Choroid plexus epithelial cell (primary cell): Measurements from ENCODE around the gene YIF1B.

Source experiments
- DNase-seq: peaks from one replicate; pipeline ENCODE4 v3.0.0-alpha.2; 2010; ENCODE audit warnings: low read depth
- H3K4me3 ChIP-seq: 2 replicates; pipeline ENCODE4 v1.5.1; 2011; ENCODE audit warnings: low read depth, mild to moderate bottlenecking, control low read depth, low read length, moderate library complexity
- TF ChIP-seq, protein P1 (sequence below): conservative IDR thresholded peaks from 2 replicates; pipeline ENCODE4 v1.5.1; 2011; ENCODE audit warnings: low read depth, mild to moderate bottlenecking, control low read depth, inconsistent platforms, low read length, moderate library complexity

The YIF1B gene

DNA sequence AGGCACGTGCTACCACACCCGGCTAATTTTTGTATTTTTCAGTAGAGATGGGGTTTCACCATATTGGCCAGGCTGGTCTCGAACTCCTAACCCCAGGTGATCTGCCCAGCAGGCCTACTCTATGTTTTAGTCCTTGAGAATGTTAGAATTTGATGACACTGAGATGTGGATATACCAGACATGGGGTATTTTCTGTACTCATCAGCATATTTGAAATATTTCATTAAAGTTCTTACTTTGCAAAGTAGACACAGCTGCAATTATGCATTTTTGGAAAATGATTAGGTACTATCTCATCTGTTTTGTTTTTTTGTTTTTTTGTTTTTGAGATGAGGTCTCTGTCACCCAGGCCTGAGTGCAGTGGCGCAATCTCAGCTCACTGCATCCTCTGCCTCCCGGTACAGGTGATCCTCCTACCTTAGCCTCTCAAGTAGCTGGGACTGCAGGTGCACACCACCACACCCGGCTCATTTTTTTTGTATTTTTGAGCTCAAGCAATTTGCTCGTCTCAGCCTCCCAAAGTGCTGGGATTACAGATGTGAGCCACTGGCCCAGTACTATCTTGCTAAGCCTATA lies 38.7 kb downstream of the YIF1B start:
- TF ChIP-seq, protein P1, sequence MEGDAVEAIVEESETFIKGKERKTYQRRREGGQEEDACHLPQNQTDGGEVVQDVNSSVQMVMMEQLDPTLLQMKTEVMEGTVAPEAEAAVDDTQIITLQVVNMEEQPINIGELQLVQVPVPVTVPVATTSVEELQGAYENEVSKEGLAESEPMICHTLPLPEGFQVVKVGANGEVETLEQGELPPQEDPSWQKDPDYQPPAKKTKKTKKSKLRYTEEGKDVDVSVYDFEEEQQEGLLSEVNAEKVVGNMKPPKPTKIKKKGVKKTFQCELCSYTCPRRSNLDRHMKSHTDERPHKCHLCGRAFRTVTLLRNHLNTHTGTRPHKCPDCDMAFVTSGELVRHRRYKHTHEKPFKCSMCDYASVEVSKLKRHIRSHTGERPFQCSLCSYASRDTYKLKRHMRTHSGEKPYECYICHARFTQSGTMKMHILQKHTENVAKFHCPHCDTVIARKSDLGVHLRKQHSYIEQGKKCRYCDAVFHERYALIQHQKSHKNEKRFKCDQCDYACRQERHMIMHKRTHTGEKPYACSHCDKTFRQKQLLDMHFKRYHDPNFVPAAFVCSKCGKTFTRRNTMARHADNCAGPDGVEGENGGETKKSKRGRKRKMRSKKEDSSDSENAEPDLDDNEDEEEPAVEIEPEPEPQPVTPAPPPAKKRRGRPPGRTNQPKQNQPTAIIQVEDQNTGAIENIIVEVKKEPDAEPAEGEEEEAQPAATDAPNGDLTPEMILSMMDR, result no peak
- DNase-seq, result no peak

GRCh38 chr19:38274739-38275138 lies 41.0 kb downstream of the YIF1B start:
- TF ChIP-seq, protein P1, result no peak
- H3K4me3 ChIP-seq, result no peak overlapping the region
- DNase-seq, result no peak

More for the DNA sequence above, 38.7 kb downstream of the YIF1B start:
- H3K4me3 ChIP-seq, result no peak overlapping the region

- no peak for DNase-seq
Measured at GRCh38 chr19:38273499-38273898, 42.2 kb downstream of the YIF1B start.

DNA sequence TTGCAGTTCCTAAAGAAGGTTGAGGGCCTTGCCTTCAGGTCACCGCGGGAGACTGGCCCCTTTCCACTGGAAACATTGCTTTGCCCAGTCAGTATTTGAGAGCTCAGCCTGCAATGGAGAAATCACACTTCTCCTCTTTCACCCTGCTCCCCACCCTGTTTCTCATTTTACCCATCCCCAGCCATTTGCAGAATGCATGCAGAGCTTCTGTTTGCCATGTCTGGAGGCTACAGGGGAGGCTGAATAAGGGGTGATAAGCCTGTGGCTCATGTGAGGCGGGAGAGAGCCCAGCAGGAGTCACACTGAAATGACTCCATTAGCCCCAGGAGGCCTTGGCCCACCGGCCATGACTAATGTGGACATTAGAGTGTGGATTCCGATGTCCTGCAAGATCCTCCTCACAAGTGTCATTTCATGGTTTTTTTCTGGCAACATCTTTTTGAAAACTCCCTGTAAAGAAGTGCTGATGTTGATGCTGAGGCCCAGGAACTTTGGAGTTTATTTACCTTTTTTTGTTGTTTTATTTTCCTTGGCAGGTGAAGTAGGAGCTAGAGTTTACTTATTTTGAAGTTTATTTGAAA lies 45.1 kb downstream of the YIF1B start:
- no peak overlapping the region for H3K4me3 ChIP-seq
- DNase-seq, result peak; percentile 54

More at GRCh38 chr19:38273499-38273898, 42.2 kb downstream of the YIF1B start:
- no peak overlapping the region for H3K4me3 ChIP-seq
- TF ChIP-seq, protein P1, result no peak

DNA sequence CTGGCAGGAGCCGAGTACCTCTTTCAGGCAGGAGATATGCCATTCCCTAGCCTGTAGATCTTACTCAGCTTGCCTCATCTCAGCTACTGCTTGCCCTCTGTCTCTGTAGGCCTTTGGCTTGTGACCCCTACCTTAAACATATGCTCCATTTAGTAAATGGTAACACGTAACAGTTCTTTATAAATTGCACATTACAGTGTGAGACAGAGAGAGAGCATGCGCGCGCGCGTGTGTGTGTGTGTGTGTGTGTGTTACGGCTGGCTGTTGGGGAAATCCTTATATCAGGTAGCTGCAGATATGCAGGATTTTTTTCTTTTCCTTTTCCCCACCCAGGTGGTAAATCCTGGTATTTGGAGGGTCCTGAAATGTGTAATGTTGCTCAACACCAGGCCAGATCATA lies 47.2 kb downstream of the YIF1B start:
- TF ChIP-seq, protein P1, result no peak
- H3K4me3 ChIP-seq, result no peak overlapping the region
- DNase-seq, result no peak

More for the DNA sequence above, 45.1 kb downstream of the YIF1B start:
- TF ChIP-seq, protein P1, result no peak

DNA sequence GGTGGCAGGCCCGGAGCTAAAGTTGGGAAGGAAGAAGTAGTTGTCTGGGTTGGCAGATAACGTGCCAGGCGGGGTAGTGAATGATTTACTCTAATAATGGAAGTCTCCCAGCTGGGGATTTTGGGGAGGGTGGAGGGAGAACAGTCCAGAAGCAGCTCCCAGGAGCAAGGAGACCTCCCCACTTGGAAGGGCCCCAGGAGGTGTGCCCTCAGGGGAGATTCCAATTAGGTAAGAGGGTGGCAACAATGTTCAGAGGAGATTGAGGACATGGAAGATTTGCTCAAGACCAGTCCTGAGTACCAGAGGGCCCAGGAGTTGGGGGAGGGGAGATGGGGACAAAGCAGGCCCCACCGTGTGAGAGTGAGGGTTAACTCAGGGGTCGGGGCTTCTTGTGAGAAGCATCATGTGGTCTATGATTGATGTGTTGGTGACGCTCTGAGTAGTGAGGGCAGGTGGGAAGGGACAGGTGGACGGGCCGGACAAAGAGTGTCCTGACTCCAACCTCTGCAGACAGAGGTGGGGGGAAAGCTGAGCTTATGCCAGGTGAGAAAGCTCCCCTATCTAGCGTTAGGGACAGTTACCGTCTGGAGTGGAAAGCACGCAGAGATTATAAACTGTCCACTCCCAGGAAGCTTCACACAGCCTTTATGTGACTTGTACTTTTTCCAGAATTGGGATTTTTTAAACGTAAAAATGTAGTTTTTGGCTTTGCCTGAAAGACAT lies 47.8 kb downstream of the YIF1B start:
- DNase-seq, result no peak
- no peak overlapping the region for H3K4me3 ChIP-seq
- TF ChIP-seq, protein P1, result no peak
